Erythroblast (primary cell): ENCODE measurements around the gene CCR8.

Source experiments
- DNase-seq, 2 experiments: peaks; one replicate each; lab custom pipeline; 2025; lab: John Stamatoyannopoulos, UW
- GATA1 ChIP-seq: IDR thresholded peaks from 2 replicates; pipeline ENCODE4 v1.6.1; 2011; ENCODE audit warnings: low read depth, mild to moderate bottlenecking, control low read depth, low read length, moderate library complexity
- POLR2A ChIP-seq: IDR thresholded peaks from 2 replicates; pipeline ENCODE4 v1.6.1; 2011; ENCODE audit warnings: mild to moderate bottlenecking, low read length

The CCR8 gene

GRCh38 chr3:39379778-39380155 lies 50.3 kb downstream of the CCR8 start:
- DNase-seq, result no peak
- TF ChIP-seq POLR2A, result no peak
- no peak for TF ChIP-seq GATA1

- DNase-seq, result no peak
- TF ChIP-seq POLR2A (no peak), GATA1 (no peak)
Measured at GRCh38 chr3:39381432-39381831, 51.9 kb downstream of the CCR8 start.
